GM12892 (cell line): ENCODE data around the gene MLYCD.

Source experiments
- POLR2A ChIP-seq: IDR thresholded peaks from 2 replicates; pipeline ENCODE4 v1.6.1; 2011; ENCODE audit warnings: low read depth, low read length, control low read depth
- POLR2AphosphoS5 ChIP-seq: IDR thresholded peaks from 2 replicates; pipeline ENCODE4 v1.6.1; 2011; ENCODE audit warnings: low read depth, low read length, control low read depth
- TAF1 ChIP-seq: IDR thresholded peaks from 2 replicates; pipeline ENCODE4 v1.6.1; 2011; ENCODE audit warnings: low read depth, mild to moderate bottlenecking, control low read depth, low read length, borderline replicate concordance

- TF ChIP-seq POLR2A (no peak), POLR2AphosphoS5 (no peak), TAF1 (no peak)
Observed at GRCh38 chr16:83859265-83859664, 39.6 kb upstream of the MLYCD start.
